ENCODE data around the gene CELF4.

Gene CELF4

DNA sequence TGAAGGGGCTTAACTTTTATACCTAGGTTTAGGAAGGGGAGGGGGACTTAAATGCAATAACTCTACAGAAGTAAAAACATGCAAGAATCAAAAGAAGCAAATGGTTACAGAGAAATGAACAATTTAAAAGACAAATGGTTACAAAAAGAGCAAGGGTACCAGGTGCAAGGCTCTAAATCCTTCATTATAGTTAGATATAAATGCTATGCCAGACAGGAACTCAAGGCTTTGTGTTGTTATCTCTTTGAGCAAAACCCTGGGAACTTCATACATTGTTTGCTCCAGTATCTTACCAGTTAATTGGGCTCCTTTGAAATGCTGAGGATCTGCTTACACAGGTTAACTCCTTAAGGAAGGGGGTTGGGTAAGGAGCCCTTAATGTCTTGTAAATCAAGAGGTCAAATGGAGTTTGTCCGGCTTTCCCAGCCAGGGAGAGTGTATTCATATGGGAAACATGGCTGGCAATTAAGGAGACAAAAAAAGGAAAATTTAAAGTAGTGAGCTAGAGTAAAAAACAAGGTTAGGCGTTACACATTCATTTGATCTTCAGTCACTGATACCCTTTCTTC, 347.5 kb downstream of the CELF4 start:
- DNase-seq (ENCODE audit: low spot score): no peak

DNA sequence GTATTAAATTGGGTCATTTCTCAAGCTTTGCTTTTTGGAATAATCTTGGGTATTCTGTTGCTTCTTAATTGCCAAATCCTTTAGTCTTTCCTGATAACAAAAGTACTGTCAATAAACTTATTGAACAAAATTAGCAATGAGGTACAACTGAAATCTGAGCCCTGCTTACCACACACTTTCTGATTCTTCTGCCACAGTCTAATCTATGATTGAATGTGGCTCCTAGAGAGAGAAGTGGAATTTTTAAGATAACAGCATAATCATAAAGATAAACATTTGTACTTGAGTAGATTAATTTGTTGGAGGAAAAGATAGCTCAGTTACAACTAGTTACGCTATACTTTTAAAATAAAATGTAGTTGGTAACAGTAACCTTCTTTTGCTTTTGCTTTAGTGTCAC, 354.8 kb downstream of the CELF4 start:
- DNase-seq (ENCODE audit: low spot score): no peak

DNA sequence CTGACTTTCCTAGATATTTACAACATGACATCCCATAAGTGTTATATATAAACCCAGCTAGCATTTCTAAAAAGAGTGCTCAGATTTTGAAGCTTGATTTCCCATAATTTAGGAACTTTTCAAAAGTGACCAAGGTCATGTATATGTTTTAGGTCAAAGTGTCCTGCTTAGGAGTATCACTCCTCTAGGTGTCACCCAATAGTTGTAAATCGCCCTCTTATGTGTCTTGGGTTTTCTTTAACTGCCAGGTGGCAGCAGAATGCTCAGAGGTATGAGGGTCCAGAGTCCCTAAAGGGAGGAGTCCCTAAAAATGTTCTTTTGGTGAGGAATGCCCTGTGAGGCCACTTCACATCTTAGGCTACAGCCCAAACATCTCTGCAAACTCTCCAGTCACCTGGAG, 358.3 kb downstream of the CELF4 start:
- no peak for DNase-seq (ENCODE audit: low spot score)

DNA sequence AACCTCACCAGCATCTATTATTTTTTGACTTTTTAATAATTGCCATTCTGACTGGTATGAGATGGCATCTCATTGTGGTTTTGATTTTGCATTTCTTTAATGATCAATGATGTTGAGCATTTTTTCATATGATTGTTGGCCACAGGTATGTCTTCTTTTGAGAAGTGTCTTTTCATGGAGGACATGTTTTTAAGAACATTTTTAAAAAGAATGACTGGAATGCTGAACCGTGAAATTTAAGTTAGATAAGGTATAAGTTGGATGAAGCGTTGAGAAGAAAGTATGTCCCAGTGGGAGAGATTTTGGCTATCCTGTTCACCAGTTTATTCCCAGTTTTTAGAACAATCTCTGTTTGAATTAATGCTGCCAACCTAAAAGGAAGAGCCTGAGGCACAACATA, 365.9 kb downstream of the CELF4 start:
- DNase-seq (ENCODE audit: low spot score): no peak
